HepG2 (cell line): ENCODE data around the gene ZNF653. TPM values are rescaled to one million over a fixed set of nuclear protein-coding genes. Genes with fewer than 3 reads are reported as not detected.

Experiments
- ATAC-seq: fragments of 200-7000 bp; cut with Tn5 transposase; 3 replicates; pipeline ENCODE4 v1.9.1; 2020; ENCODE audit warnings: mild to moderate bottlenecking, moderate library complexity
- BruUV-seq: library from RNA; stranded (reverse); fragments of 400-500 nt; replicated peaks from 2 replicates; lab custom pipeline; 2021; lab: Mats Ljungman, UMichigan
- CTCF ChIA-PET: fragments of 300-600 bp; formaldehyde crosslinking; extraction: SDS; loops from one replicate; lab custom pipeline; 2021; ENCODE audit warnings: low total read pairs, inconsistent platforms, low intra/inter-chr PET ratio; lab: Yijun Ruan, JAX
- POLR2A ChIA-PET: fragments of 350-600 bp; sonication (Branson Sonifier 250); formaldehyde crosslinking; loops from one replicate; lab custom pipeline; 2020; ENCODE audit warnings: antibody characterized with exemption, inconsistent platforms; lab: Yijun Ruan, JAX
- DNase-seq: peaks from one replicate; pipeline ENCODE4 v3.0.0-alpha.2; 2015; ENCODE audit warnings: low spot score
- FAIRE-seq: peaks from 3 replicates; lab custom pipeline; 2011; peaks lifted over from hg19 to GRCh38; lab: Jason Lieb, UNC
- H2AFZ ChIP-seq: one replicate; pipeline ENCODE4 v1.6.1; 2011; ENCODE audit warnings: low read length, inconsistent platforms
- H3K27ac ChIP-seq: fragments of 300-600 bp; 3 replicates; pipeline ENCODE4 v1.8.0; 2011; ENCODE audit warnings: mixed run types, mild to moderate bottlenecking, mixed read lengths, low read length, inconsistent platforms; ENCODE audit not compliant: insufficient read depth; ENCODE audit errors: extremely low read length
- H3K27me3 ChIP-seq, 2 experiments: fragments of 200-600 bp in 1 of 2; 2 replicates in 1 of 2; 3 replicates in 1 of 2; pipeline versions ENCODE4 v1.6.0 to v1.8.0; 2011; ENCODE audit warnings: low read length in 2 of 2, mild to moderate bottlenecking in 2 of 2, moderate library complexity in 2 of 2, inconsistent platforms in 1 of 2; ENCODE audit not compliant: insufficient read depth in 2 of 2, control insufficient read depth in 1 of 2
- H3K36me3 ChIP-seq, 2 experiments: fragments of 200-600 bp in 1 of 2; replicated peaks in 1 of 2; 2 replicates in 1 of 2; 3 replicates in 1 of 2; pipeline versions ENCODE4 v1.5.1 to v1.8.0; 2011; ENCODE audit warnings: low read length in 2 of 2, inconsistent platforms in 1 of 2; ENCODE audit not compliant: insufficient read depth in 2 of 2, control insufficient read depth in 1 of 2
- H3K4me1 ChIP-seq: 2 replicates; pipeline ENCODE4 v1.5.1; 2012; ENCODE audit warnings: low read length, inconsistent platforms; ENCODE audit not compliant: insufficient read depth
- H3K4me2 ChIP-seq: 2 replicates; pipeline ENCODE4 v1.6.0; 2011; ENCODE audit warnings: low read depth, low read length, inconsistent platforms
- H3K4me3 ChIP-seq, 3 experiments: fragments of 200-600 bp in 1 of 3; sonication (generic), shearing (Covaris generic) in 1 of 3; replicated peaks in 1 of 3; 2 replicates each; pipeline ENCODE4 v1.5.1; 2011 to 2016; ENCODE audit warnings: low read length in 3 of 3, inconsistent platforms in 2 of 3, low read depth in 2 of 3, mild to moderate bottlenecking in 2 of 3, control low read depth in 1 of 3, mixed read lengths in 1 of 3; ENCODE audit not compliant: insufficient read depth in 1 of 3
- H3K79me2 ChIP-seq: one replicate; pipeline ENCODE4 v1.6.1; 2011; ENCODE audit warnings: low read length, inconsistent platforms; ENCODE audit not compliant: insufficient read depth
- H3K9ac ChIP-seq: 2 replicates; pipeline ENCODE4 v1.6.0; 2011; ENCODE audit warnings: mild to moderate bottlenecking, low read depth, low read length, inconsistent platforms; ENCODE audit not compliant: insufficient read depth
- H3K9me3 ChIP-seq: 2 replicates; pipeline ENCODE4 v1.5.1; 2012; ENCODE audit warnings: mild to moderate bottlenecking, low read length
- H4K20me1 ChIP-seq: 2 replicates; pipeline ENCODE4 v1.6.0; 2011; ENCODE audit warnings: inconsistent platforms, mild to moderate bottlenecking, low read length, moderate library complexity; ENCODE audit not compliant: insufficient read depth
- MNT ChIP-seq: fragments of 450-650 bp; IDR thresholded peaks from 2 replicates; pipeline ENCODE4 v1.6.1; 2016
- RNF2 ChIP-seq: fragments of 450-650 bp; conservative IDR thresholded peaks from 2 replicates; pipeline ENCODE4 v1.6.1; 2016; ENCODE audit warnings: low read depth
- ZIK1 ChIP-seq: sonication (generic); formaldehyde crosslinking; IDR thresholded peaks from 2 replicates; pipeline ENCODE4 v1.5.0; 2020; ENCODE audit warnings: mild to moderate bottlenecking, low read depth, missing genetic modification reagents, borderline replicate concordance
- ZNF280B ChIP-seq: sonication (generic); formaldehyde crosslinking; IDR thresholded peaks from 2 replicates; pipeline ENCODE4 v1.5.0; 2020; ENCODE audit warnings: missing genetic modification reagents, mild to moderate bottlenecking, borderline replicate concordance
- ZNF557 ChIP-seq: sonication (generic); formaldehyde crosslinking; IDR thresholded peaks from 2 replicates; pipeline ENCODE4 v1.4.0; 2020; ENCODE audit warnings: missing genetic modification reagents
- WGBS: methylation state at CpG from one replicate; pipeline ENCODE4 v1.1.6; 2017; ENCODE audit warnings: low lambda C conversion rate; 5-methylcytosine and 5-hydroxymethylcytosine counted together
- in situ Hi-C: cut with HindIII; loops from 2 replicates; pipeline ENCODE4 v1.10.0; 2017; ENCODE audit warnings: low pct_unique_long_range_greater_than_20kb; ENCODE audit not compliant: extremely low pct_ligation_motif_present
- intact Hi-C: fragments of 100-400 bp; cut with micrococcal nuclease; formaldehyde crosslinking; loops from one replicate; pipeline ENCODE4 v1.10.0; 2022; ENCODE audit not compliant: unreplicated experiment
- polyA plus RNA-seq, 8 experiments: library from polyadenylated mRNA; depleted of rRNA in 3 of 8; stranded (reverse) in 7 of 8; unstranded in 1 of 8; fragments of >200 nt; fragmentation: Illumina TruSeq in 4 of 8; extraction: Trizol in 4 of 8; gene quantifications; 2 replicates each; pipeline versions ENCODE4 v1.2.1 to v1.2.3, GENCODE V29; 2011 to 2016; ENCODE audit warnings: low read depth in 4 of 8, missing spikeins in 1 of 8, mixed read lengths in 1 of 8; ENCODE audit not compliant: insufficient read depth in 1 of 8
- total RNA-seq, 5 experiments: library from RNA; depleted of rRNA; stranded (reverse); fragments of >200 nt; fragmentation: Illumina TruSeq; extraction: Trizol; gene quantifications; 2 replicates each; pipeline ENCODE4 v1.2.3, GENCODE V29; 2016; ENCODE audit warnings: low read depth in 1 of 5

ZNF653 gene
- total and polyA plus RNA-seq, 2 of the 13 experiments (the other 11 are each of a cell fraction or from before 2014, with no cell fraction given): 4.7 to 7.1 TPM

DNA sequence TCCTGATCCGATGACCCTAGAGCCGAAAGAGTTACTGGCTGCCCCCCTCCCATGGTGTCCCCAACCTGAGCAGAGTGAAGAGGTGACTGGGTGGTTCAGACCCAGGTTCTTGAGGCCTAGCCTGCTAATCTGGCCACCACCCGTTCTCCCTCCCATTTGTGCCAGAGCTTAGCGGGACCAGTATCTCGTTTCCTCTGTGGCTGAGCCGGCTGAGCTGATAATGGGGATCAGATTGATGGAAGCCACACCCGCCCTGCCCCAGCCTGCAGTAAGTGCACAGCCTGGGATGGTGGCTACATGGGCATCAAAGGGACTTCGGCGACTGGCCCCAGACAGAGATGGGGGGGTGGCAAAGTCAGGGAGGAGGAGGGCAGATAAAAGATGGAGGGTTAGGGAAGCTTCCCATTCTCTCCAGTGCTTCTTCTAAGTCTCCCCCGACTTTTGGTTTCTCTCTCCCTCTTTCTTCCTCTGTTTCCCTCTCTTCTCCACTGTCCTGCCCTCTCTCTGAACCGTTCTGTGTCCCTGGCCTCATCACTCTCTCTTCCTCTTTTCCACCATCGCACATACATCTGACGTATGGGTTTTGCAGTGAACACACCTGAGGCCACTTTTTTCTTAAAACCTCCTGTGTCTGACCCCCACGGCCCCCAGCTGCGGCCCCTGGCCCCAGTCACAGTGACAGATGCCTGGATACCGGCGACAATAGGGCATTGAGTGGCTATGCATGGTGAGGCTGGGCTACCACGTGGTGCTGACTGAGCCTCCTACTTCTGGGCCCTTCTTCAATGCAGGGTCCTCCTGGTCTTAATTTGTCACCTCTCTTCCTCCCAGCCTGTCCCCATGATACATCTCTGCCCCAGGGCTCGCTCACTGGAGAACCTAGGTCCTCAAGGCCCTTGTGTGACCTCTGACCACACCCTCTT is 27.2 kb downstream of the ZNF653 start:
- no TSS peak for BruUV-seq
- FAIRE-seq: no peak
- Histone ChIP-seq H3K4me2 (0 out of 2 replicates have a peak overlapping the region, but pooled peaks have one; percentile 51), H3K4me3 (peak overlapping the region in 1 of 3 experiments; percentile 37; a peak in 1 of 6 replicates), H3K27me3 (peaks cover 5 to 34% of the 10 kb centered on the region in 2 experiments; a peak in 4 of 5 replicates), H2AFZ (no peak overlapping the region), H3K27ac (no peak overlapping the region), H3K4me1 (peaks cover 17% of the 10 kb centered on the region), H3K9me3 (no peaks in the 10 kb centered on the region), H3K9ac (no peak overlapping the region), H3K36me3 (no peaks in the 10 kb centered on the region), H4K20me1 (peaks cover 10% of the 10 kb centered on the region; the same call in 1 of the 2 replicates), H3K79me2 (no peaks in the 10 kb centered on the region)
- ATAC-seq: no peak
- 15% methylated on average over 18 of the region's 19 CpGs for WGBS
- CTCF ChIA-PET: no interaction called here
- in situ Hi-C loops (no loop called here), intact Hi-C loops (no loop called here)
- no peak for DNase-seq
- no peak for TF ChIP-seq ZNF280B (CRISPR knock-in tag)
- TF ChIP-seq ZIK1 (CRISPR knock-in tag): no peak
- TF ChIP-seq MNT: peak; percentile 33; the same call in 1 of the 2 replicates
- no peak for TF ChIP-seq RNF2
- no peak for TF ChIP-seq ZNF557 (CRISPR knock-in tag)
- POLR2A ChIA-PET: no interaction called here
